ENCODE measurements around the gene FBLN1.

DNA sequence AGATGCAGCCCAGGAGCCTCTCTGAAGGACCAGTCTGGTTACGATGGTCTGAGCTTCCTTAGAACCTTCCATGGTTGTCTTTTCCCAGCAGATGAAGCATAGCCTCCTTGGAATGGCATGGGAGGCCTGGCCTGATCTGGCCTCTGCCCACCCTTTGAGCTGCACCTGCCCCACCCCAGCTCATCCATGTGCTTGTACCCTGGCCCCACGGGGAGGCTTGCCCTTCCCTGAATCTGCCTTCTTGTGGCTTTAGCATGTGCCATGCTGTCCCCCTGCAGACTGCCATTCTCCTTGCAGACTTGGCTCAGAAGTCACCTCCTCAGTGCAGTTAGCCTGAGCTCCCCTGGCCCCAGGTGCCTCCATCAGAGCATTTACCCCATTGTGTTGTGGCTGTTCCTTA lies 62.5 kb downstream of the FBLN1 start:
- TF ChIP-seq, protein P1, sequence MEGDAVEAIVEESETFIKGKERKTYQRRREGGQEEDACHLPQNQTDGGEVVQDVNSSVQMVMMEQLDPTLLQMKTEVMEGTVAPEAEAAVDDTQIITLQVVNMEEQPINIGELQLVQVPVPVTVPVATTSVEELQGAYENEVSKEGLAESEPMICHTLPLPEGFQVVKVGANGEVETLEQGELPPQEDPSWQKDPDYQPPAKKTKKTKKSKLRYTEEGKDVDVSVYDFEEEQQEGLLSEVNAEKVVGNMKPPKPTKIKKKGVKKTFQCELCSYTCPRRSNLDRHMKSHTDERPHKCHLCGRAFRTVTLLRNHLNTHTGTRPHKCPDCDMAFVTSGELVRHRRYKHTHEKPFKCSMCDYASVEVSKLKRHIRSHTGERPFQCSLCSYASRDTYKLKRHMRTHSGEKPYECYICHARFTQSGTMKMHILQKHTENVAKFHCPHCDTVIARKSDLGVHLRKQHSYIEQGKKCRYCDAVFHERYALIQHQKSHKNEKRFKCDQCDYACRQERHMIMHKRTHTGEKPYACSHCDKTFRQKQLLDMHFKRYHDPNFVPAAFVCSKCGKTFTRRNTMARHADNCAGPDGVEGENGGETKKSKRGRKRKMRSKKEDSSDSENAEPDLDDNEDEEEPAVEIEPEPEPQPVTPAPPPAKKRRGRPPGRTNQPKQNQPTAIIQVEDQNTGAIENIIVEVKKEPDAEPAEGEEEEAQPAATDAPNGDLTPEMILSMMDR (conservative IDR thresholded peaks at IDR 0.05 in 1 of 2, IDR thresholded peaks at IDR 0.05 in 1 of 2; ENCODE audit: extremely low read depth in 1 of 2, insufficient read depth in 1 of 2, low read depth in 1 of 2, low read length in 2 of 2), result no peak
- no peak for TF ChIP-seq EZH2 (IDR thresholded peaks at IDR 0.05; ENCODE audit: borderline replicate concordance, low read length)
